Measurements from ENCODE around the gene NDFIP1. TPM values are rescaled to one million over a fixed set of nuclear protein-coding genes. Genes with fewer than 3 reads are reported as not detected.

Gene NDFIP1
- total RNA-seq, 1 experiment from 2014 or later, result 26.6 TPM

GRCh38 chr5:142199388-142199787 is 90.8 kb downstream of the NDFIP1 start:
- H3K4me1 Mint-ChIP-seq, result peaks cover 20 to 21% of the 10 kb centered on the region in 2 experiments
- Histone ChIP-seq H3K23me2 (ENCODE audit: insufficient read length, low read depth, low read length, poor library complexity, severe bottlenecking) (no peaks in the 10 kb centered on the region), H2BK120ac (ENCODE audit: low read depth, low read length, poor library complexity, severe bottlenecking) (no peak overlapping the region), H2BK20ac (ENCODE audit: low read depth, low read length, poor library complexity, severe bottlenecking) (no peak overlapping the region), H3K27me3 (ENCODE audit: insufficient read depth, low read length) (no peaks in the 10 kb centered on the region), H4K8ac (replicated peaks; ENCODE audit: insufficient read length, low read depth, low read length) (no peak overlapping the region), H2BK12ac (ENCODE audit: insufficient read length, low read depth, low read length) (no peak overlapping the region), H3T11ph (ENCODE audit: low read length) (no peak overlapping the region), H2AFZ (ENCODE audit: low read length) (no peak overlapping the region), H3K9me3 (ENCODE audit: control insufficient read depth, low read depth, low read length) (no peaks in the 10 kb centered on the region), H2BK5ac (ENCODE audit: insufficient read length, low read length) (no peak overlapping the region), H4K91ac (ENCODE audit: insufficient read length, low read depth, low read length) (no peak overlapping the region), H3K4me2 (ENCODE audit: insufficient read depth, insufficient read length, low read length) (no peak overlapping the region), H3K79me2 (ENCODE audit: insufficient read depth, low read length) (no peaks in the 10 kb centered on the region), H3K14ac (ENCODE audit: insufficient read depth, low read length) (no peak overlapping the region), H3K56ac (ENCODE audit: insufficient read length, low read depth, low read length) (no peak overlapping the region), H3K23ac (ENCODE audit: insufficient read length, low read depth, low read length) (no peak overlapping the region), H4K5ac (ENCODE audit: insufficient read length, low read depth, low read length) (no peak overlapping the region), H2AK5ac (ENCODE audit: insufficient read length, low read length) (no peak overlapping the region), H3K18ac (ENCODE audit: insufficient read length, low read depth, low read length) (no peak overlapping the region), H4K20me1 (ENCODE audit: control insufficient read depth, insufficient read depth, insufficient read length) (no peaks in the 10 kb centered on the region), H3K27ac (ENCODE audit: insufficient read length, low read depth, low read length) (no peak overlapping the region), H3K4ac (ENCODE audit: low read depth, low read length) (no peak overlapping the region), H3K4me1 (ENCODE audit: insufficient read depth, low read length) (peaks cover 5% of the 10 kb centered on the region; the same call in 1 of the 2 replicates), H2BK15ac (ENCODE audit: low read depth, low read length) (no peak overlapping the region), H3K9ac (ENCODE audit: extremely low read depth, insufficient read length, low read length) (no peak overlapping the region), H3K79me1 (ENCODE audit: insufficient read depth, low read depth, low read length, poor library complexity, severe bottlenecking) (no peaks in the 10 kb centered on the region)
- H3K27ac Mint-ChIP-seq, result no peak overlapping the region
- no CpG with 5 or more reads among the region's 8 CpGs for WGBS (ENCODE audit: extremely low coverage, insufficient read length, low lambda C conversion rate)
- H3K9me3 Mint-ChIP-seq, result no peaks in the 10 kb centered on the region
- H3K36me3 Mint-ChIP-seq (ENCODE audit: insufficient read depth in 1 of 3, low read depth in 3 of 3), result no peaks in the 10 kb centered on the region
- no peak for DNase-seq
- TF ChIP-seq CTCF (conservative IDR thresholded peaks at IDR 0.05), result no peak
- peaks cover 2% of the 10 kb centered on the region; the same call in 1 of the 2 replicates for H3K27me3 Mint-ChIP-seq (ENCODE audit: low read depth)
- H3K4me3 Mint-ChIP-seq, result no peak overlapping the region

All from H9 (cell line).